OCI-M2 (cell line): ENCODE measurements around the gene DNAH2.
A peak's percentile ranks its signal among the peaks of the same experiment; 100 is the strongest.

Source experiments
- DNase-seq: peaks from one replicate; lab custom pipeline; 2025; ENCODE audit not compliant: unreplicated experiment; lab: John Stamatoyannopoulos, UW

The DNAH2 gene, protein sequence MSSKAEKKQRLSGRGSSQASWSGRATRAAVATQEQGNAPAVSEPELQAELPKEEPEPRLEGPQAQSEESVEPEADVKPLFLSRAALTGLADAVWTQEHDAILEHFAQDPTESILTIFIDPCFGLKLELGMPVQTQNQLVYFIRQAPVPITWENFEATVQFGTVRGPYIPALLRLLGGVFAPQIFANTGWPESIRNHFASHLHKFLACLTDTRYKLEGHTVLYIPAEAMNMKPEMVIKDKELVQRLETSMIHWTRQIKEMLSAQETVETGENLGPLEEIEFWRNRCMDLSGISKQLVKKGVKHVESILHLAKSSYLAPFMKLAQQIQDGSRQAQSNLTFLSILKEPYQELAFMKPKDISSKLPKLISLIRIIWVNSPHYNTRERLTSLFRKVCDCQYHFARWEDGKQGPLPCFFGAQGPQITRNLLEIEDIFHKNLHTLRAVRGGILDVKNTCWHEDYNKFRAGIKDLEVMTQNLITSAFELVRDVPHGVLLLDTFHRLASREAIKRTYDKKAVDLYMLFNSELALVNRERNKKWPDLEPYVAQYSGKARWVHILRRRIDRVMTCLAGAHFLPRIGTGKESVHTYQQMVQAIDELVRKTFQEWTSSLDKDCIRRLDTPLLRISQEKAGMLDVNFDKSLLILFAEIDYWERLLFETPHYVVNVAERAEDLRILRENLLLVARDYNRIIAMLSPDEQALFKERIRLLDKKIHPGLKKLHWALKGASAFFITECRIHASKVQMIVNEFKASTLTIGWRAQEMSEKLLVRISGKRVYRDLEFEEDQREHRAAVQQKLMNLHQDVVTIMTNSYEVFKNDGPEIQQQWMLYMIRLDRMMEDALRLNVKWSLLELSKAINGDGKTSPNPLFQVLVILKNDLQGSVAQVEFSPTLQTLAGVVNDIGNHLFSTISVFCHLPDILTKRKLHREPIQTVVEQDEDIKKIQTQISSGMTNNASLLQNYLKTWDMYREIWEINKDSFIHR (N-terminal part only)

DNA sequence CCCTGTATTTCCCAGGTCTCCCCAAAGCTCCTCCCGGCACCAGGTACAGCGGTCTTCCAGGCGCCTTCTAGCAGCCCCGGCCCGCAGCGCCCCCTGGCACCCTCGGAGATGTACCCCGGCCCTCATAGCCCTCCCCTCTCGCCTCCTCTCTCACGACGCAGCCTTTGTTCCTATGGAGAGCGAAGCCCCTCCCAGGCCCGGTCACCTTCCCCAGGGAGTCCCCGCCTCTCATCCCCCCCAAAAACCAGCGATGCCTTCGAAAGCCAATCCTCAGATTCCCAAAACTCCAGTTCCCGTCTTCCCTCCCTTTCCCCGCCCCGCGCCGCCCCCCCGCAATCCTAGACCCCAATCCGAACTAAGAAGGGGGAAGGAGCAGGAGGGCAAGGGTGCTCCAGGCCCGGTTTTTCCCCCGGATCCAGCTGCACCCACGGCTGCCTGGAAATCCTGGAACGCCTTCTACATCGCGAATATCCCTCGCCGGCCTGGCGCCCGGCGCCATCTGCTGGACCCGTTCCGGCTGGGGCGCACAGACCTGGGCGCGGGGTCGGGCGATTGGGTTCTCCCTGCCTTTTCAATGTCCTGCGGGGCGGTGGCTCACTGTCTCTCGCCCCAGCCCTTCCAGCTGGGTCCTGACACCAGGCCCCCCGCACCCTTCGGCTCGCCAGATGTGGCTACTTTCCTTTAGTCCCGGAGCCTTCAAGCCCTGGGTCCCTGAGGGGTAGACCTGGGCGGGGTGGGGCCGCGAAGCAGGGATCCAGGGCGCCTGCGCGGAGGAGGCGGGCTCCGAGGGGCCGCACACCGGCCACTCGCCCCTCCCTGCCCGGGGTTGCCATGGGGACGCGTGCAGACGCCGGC lies at the start of gene DNAH2:
DNAH2 (plus strand) TSS at position 844 of the 855 bp plus-strand sequence. CDS start 1,991 bp downstream, outside the sequence.
- peak; percentile 51 for DNase-seq

DNA sequence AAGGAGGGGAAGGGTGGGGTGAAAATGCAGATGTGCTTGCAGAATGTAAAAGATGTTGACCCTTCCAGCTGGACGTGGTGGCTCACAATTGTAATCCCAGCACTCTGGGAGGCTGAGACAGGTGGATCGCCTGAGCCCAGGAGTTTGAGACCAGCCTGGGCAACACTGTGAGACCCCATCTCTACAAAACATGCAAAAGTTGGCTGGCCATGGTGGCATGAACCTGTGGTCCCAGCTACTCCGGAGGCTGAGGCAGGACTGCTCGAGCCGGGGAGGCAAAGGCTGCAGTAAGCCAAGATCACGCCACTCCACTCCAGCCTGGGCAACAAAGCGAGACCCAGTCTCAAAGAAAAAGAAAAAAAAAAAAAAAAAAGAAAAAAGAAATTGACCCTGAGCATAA lies 49.1 kb upstream of the DNAH2 start:
- no peak for DNase-seq

DNA sequence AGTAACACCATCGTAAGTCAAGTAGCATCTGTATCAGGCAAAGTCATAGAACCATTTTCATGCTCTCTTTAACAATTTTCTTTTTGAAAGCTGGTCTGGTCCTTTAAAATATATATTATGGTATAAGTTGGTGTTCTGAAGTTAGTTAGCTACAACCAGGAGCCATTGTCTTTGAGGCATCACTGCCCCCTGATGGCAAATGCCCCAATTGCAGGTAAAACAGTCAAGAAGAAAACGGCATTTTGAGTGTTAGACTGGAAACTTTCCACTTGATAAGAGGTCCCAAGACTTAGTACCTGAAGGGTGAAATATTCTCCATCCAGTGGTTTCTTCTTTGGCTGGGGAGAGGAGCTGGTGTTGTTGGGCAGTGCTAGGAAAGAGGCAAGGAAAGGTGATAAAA lies 44.3 kb upstream of the DNAH2 start:
- no peak for DNase-seq

DNA sequence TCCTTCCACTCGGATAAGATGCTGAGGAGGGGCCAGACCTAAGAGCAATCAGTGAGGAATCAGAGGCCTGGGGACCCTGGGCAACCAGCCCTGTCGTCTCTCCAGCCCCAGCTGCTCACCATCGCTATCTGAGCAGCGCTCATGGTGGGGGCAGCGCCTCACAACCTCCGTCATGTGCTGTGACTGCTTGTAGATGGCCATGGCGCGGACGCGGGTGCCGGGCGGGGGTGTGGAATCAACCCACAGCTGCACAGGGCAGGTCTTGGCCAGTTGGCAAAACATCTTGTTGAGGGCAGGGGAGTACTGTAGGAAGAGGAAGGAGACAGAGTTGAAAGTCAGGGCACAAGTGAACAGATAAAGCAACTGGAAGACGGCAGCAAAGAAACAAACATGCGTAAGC lies 42.6 kb upstream of the DNAH2 start:
- DNase-seq = no peak

DNA sequence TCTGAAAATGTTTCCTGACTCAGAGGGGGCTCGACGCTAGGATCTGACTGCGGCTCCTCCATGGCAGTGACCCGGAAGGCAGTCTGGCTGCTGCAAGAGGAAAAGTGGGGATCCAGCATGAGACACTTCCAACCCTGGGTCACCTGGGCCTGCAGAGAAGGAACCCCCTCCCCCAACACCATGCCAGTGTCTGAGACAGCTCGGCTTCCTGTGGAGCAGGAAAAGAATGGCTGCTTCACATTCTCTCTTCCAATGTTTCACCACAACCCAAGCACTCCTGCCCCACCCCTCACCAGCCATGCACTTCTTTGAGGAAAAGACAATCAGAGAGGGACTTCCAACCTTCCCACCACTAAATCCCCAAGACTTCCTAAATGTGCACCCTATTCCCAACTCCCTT lies 41.0 kb upstream of the DNAH2 start:
- no peak for DNase-seq

DNA sequence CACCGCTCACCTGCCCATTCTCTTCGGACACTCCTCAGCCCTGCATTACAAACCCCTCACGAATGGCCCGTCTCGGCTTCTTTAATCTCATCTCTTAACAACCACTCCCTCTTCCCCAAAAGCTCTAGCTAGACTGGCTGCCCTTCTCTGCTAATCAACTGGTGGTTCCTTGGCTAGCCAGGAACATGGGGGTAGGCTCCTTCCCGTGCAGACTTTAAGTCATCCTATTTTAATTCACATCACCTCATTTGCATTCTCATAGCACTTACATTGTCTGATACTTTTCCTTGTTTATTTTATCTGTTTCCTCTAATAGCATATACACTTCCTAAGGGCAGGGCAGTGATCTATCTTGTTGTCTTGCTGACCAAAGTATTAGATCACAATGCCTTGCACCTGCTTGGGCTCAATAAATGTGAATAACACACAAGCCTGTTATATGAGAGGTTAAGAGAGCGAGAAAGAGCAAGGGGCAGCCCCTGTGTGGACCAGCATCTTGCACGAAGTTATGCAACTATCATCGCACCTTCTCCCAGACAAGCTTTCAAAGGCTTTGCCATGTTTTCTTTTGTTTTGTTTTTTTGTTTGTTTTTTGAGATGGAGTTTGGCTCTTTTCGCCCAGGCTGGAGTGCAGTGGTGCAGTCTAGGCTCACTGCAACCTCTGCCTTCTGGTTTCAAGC lies 40.0 kb upstream of the DNAH2 start:
- no peak for DNase-seq

DNA sequence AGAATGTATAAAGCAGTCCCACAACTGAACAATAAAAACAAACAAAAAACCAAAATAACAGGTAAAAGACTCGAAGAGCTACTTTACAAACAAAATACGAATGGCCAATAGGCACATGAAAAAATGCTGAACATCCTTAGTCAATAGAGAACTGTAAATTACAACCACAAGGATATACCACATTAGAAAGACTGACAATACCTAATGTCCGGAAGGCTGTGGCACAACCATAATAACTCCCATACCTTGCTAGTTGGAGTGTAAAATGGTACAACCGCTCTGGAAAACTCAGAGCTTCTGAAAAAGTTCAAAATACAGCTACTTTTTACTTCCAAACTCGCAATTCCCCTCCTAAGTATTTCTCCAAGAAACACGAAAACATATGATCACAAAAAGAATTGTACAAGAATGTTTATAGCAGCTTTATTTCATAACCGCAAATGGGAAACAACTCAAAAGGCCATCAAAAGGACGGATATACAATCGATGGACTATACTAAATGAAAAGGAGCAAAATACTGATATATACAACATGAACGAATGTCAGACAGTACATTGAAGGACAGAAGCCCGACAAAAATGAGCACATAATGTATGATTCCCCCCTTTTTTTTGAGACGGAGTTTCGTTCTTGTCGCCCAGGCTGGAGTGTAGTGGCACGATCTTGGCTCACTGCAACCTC lies 32.6 kb upstream of the DNAH2 start:
- no peak for DNase-seq

DNA sequence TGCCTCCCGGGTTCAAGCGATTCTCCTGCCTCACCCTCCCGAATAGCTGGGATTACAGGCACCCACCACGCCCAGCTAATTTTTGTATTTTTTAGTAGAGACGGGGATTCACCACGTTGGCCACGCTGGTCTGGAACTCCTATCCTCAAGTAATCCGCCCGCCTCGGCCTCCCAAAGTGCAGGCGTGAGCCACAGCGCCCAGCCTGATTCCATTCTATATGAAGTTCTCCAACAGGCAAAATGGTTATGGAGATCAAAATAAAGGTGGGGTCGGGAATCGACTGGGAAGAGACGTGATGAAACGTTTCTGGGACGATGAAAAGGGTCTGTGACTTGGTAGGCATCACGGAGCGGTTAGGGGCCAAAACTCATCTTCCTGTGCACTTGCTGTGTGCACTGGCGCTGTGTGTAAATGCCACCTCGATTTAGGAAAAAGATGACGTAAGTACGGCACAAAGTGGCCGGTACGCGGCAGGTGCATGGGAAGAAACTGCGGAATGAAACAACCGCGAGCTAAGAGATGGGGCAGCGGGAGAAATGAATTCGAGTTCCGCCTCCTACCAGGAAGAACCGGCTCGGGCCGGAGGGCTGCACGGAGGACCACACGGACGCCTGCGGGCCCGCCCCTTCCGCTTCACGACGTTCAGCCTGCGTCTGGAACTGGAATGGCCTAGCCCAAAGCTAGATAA lies 31.9 kb upstream of the DNAH2 start:
- no peak for DNase-seq

DNA sequence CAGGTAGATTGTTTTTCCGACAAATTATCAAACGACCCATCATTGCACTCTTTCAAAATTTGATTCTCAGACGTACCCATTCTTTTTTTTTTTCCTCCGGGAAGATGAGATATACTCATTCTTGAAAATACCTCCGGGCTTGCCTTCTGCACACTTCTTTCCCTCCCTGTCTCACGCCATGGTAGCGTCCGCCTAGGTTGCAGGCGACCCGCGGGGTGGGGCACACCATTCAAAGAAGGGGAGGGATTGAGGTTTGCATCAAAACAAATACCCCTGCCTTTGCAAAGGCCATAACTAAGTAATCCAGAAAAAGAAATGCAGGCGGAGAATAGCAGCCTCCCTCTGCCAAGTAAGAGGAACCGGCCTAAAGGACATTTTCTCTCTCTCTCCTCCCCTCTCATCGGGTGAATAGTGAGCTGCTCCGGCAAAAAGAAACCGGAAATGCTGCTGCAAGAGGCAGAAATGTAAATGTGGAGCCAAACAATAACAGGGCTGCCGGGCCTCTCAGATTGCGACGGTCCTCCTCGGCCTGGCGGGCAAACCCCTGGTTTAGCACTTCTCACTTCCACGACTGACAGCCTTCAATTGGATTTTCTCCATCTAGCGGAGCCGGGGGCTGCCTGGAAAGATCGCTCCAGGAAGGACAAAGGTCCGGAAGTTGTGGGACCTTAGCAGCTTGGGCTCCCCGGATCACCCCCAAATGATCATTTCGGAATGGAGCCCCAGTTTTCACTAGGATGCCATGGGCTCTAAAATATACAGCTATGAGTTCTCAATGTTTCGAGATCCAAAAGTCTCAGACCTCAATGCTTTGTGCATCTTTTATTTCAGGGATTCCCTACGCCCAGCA lies 31.1 kb upstream of the DNAH2 start:
- DNase-seq = peak; percentile 59

DNA sequence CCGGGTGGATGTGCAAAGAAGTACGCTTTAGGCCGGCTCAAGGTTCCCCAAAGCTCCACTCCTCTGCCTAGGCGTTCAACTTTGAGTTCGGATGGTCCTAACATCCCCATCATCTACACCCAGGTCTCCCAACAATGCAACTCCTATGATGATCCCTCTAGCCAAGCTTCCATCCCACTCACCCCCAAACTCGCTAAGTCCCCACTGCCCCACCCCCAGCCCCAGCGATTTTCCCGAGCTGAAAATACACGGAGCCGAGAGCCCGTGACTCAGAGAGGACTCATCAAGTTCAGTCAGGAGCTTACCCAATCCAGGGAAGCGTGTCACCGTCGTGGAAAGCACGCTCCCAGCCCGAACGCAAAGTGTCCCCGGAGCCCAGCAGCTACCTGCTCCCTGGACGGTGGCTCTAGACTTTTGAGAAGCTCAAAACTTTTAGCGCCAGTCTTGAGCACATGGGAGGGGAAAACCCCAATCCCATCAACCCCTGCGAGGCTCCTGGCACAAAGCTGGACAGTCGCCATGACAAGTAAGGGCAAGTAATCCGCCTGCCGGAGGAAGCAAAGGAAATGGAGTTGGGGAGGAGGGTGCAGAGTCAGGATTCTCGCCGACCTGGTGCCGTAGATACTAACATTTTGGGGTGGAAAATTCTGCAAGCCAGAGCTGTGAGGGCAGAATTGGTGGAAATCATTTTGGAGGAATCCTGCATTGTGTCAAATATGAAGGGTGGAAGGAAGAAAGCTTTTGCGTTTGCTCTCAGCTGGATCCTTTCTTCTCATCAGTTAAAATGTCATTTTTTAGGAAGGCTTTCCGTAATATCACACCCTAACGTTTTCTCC lies 30.3 kb upstream of the DNAH2 start, which contains the start of gene TP53:
TP53 (minus strand) TSS at position 419 of the 836 bp plus-strand sequence. CDS start 10,896 bp downstream, outside the sequence.
- no peak for DNase-seq

DNA sequence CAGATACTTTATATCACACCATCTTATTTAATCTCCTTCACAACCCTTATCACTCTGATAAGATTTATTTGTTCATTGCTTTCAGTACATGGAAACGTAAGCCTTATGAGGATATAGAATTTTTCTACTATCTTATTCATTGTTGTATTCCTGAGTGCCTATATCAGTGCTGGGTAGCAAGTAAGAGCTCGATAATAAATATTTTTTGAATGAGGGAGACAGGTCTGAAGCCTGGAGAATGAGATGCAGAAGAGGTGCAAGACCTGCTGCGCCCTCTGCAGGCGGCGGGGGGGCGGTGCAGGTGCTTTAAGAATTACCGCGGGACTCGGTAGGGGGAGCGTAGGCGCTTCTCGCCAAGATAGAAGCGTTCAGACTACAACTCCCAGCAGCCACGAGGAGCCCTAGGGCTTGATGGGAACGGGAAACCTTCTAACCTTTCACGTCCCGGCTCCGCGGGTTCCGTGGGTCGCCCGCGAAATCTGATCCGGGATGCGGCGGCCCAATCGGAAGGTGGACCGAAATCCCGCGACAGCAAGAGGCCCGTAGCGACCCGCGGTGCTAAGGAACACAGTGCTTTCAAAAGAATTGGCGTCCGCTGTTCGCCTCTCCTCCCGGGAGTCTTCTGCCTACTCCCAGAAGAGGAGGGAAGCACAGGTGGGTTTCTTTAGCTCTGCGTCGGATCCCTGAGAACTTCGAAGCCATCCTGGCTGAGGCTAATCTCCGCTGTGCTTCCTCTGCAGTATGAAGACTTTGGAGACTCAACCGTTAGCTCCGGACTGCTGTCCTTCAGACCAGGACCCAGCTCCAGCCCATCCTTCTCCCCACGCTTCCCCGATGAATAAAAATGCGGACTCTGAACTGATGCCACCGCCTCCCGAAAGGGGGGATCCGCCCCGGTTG lies 29.4 kb upstream of the DNAH2 start, which contains the start of gene WRAP53:
WRAP53 (plus strand) TSS at position 570 of the 900 bp plus-strand sequence; CDS start at position 742, 172 bp downstream.
- peak; percentile 84 for DNase-seq

DNA sequence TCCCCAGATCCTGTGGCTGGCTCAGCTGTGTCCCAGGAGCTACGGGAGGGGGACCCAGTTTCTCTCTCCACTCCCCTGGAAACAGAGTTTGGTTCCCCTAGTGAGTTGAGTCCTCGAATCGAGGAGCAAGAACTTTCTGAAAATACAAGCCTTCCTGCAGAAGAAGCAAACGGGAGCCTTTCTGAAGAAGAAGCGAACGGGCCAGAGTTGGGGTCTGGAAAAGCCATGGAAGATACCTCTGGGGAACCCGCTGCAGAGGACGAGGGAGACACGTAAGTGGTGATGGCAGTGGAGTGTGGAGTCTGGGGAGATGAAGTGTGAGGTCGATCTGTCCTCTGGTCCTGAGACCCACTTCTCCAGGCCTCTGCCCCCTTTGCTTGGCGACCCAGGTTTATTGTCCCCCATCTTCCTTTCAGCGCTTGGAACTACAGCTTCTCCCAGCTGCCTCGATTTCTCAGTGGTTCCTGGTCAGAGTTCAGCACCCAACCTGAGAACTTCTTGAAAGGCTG lies 28.7 kb upstream of the DNAH2 start:
- no peak for DNase-seq

DNA sequence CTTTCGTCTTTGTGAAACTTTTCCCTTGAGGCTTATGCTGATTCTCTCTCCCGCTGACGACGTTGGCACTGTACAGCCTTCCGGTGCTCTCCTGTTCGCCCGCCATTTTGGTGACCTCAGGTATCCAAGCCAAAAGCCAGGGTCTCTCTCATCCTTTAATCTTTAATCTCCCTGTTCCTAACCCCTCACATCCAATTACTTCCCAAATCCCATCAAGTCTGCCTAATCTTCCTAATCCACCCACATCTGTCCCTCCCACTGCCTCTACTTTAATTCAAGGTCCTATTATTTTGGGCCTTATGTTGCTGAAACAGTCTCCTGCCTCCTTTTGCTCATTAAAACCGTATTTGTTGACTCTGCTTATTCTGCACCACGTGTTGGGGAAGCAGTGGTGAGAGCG lies 22.0 kb upstream of the DNAH2 start:
- no peak for DNase-seq

DNA sequence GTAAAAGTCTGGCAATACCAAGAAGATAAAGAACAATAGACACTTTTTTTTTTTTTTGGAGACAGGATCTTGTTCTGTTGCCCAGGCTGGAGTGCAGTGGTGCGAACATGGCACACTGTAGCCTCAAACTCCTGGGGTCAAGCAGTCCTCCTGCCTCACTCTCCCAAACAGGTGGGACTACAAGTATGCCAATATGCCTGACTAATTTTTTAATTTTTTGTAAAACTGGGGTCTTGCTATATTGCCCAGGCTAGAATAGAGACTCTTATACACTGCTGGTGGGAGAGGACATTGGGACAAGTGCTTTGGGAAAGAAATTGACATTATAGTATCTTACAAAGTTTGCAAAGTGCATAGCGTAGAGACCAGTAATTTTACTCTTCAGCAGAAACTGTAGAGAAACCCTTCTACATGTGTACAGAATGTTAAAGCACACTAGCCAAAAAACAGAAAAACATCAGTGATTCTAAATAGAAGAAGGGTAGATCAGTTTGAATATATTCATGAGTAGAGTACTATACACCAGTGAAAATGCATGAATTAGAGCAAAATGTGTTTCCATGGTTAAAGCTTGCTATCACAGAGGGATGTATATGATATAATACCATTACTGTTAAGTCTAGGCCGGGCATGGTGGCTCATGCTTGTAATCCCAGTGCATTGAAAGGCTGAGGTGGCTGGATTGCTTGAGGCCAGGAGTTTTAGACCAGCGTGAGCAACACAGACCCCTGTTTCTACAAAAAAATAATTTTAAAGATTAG lies 19.5 kb upstream of the DNAH2 start:
- DNase-seq = no peak

DNA sequence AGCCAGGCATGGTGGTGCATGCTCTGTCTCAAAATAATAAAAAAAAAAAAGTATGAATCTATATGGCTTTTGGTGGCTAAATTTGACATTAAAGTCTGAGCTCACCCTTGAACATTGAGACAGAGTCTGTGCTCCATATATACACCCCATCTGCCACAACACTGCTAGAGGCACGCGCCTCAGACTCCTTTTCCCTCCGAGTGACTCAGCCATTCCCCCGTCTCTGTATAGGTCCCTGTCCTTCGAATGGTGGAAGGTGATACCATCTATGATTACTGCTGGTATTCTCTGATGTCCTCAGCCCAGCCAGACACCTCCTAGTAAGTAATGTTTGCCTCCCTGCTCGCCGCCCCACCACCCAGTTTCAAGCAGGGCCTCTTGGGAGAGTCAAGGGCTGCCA lies 17.0 kb upstream of the DNAH2 start:
- DNase-seq = no peak
